Measurements from ENCODE around the gene HS3ST6. TPM values are rescaled to one million over a fixed set of nuclear protein-coding genes. Genes with fewer than 3 reads are reported as not detected.

The HS3ST6 gene
- total RNA-seq, 3 donors from 2014 or later (not counting 1 experiment from before 2014, with no cell fraction given): not detected

DNA sequence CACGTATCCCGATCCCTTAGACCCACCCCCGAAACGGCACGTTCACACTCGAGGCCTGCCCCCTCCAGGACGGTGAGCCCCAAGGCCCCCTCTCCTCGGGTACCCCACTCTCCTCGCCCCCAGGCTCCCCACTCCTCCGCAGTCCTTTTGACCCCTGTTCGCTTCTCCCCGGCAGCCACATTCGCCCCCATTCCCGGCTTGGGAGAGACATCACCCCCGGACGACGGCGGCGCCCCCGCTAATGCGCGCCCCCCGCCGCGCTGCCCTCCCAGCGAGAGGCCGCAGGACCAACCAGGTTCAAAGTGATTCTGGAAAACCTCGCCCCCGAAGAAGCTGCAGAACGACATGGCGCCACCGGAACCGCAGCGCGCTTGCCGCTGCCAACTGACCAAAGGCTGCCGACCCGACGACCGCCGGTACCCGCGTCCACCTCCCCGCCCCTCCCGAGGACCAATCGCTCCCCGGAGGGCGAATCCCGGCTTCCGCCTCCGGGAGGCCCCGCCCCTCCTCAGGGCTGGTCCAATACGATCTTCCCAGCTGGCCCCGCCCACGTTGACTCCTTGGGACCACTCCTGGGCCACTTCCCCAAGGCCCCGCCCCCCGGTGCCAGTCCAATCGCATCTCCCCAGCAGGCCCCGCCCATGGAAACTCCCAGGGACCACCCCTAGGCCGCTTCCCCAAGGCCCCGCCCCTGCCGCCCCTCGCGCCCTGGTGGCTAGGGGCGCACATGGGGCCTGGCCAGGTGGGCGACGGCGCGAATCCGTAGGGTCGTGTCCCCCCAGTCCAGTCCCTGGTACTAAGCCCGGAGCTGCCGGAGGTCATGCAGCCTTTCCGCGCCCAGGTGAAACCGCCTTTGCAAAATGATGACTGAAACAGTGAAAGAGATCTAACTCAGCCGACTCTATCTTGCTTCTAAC is 24.9 kb upstream of the HS3ST6 start, which contains the start of gene MSRB1:
Gene MSRB1, minus strand, starts transcription at position 390 of the 917 bp plus-strand sequence. Its CDS starts 43 bp downstream, at position 347.
- peak within 1 kb of the TSS; percentile 90 for H3K4me3 Mint-ChIP-seq
- Histone ChIP-seq H3K4me3 (ENCODE audit: low read length) (peak within 1 kb of the TSS; percentile 74), H3K27ac (ENCODE audit: low read length) (peak within 1 kb of the TSS; percentile 55), H3K9me3 (ENCODE audit: control insufficient read depth, insufficient read depth, low read length) (no peaks in the 10 kb centered on the region), H3K36me3 (ENCODE audit: control insufficient read depth, insufficient read depth, low read length) (peaks cover 14% of the 10 kb centered on the region), H3K4me1 (ENCODE audit: control insufficient read depth, insufficient read depth, low read length) (peaks cover 27% of the 10 kb centered on the region), H3K27me3 (ENCODE audit: control insufficient read depth, insufficient read depth, low read length) (no peaks in the 10 kb centered on the region)
- H3K9me3 Mint-ChIP-seq: no peaks in the 10 kb centered on the region
- no peaks in the 10 kb centered on the region for H3K27me3 Mint-ChIP-seq (ENCODE audit: low read depth in 2 of 2)
- 1% methylated on average over 74 of the region's 77 CpGs for WGBS (ENCODE audit: insufficient coverage)
- H3K4me1 Mint-ChIP-seq: peaks cover 6 to 24% of the 10 kb centered on the region in 2 donors
- ATAC-seq: peak; percentile 98 to 99 (median 98)
- no peaks in the 10 kb centered on the region for H3K36me3 Mint-ChIP-seq
- H3K27ac Mint-ChIP-seq: peak within 1 kb of the TSS; percentile 74 to 91
- intact Hi-C loops (cut with micrococcal nuclease): no loop called here
- TF ChIP-seq, protein P1, sequence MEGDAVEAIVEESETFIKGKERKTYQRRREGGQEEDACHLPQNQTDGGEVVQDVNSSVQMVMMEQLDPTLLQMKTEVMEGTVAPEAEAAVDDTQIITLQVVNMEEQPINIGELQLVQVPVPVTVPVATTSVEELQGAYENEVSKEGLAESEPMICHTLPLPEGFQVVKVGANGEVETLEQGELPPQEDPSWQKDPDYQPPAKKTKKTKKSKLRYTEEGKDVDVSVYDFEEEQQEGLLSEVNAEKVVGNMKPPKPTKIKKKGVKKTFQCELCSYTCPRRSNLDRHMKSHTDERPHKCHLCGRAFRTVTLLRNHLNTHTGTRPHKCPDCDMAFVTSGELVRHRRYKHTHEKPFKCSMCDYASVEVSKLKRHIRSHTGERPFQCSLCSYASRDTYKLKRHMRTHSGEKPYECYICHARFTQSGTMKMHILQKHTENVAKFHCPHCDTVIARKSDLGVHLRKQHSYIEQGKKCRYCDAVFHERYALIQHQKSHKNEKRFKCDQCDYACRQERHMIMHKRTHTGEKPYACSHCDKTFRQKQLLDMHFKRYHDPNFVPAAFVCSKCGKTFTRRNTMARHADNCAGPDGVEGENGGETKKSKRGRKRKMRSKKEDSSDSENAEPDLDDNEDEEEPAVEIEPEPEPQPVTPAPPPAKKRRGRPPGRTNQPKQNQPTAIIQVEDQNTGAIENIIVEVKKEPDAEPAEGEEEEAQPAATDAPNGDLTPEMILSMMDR (IDR thresholded peaks at IDR 0.05): no peak
- peak; percentile 98 to 100 for DNase-seq

DNA sequence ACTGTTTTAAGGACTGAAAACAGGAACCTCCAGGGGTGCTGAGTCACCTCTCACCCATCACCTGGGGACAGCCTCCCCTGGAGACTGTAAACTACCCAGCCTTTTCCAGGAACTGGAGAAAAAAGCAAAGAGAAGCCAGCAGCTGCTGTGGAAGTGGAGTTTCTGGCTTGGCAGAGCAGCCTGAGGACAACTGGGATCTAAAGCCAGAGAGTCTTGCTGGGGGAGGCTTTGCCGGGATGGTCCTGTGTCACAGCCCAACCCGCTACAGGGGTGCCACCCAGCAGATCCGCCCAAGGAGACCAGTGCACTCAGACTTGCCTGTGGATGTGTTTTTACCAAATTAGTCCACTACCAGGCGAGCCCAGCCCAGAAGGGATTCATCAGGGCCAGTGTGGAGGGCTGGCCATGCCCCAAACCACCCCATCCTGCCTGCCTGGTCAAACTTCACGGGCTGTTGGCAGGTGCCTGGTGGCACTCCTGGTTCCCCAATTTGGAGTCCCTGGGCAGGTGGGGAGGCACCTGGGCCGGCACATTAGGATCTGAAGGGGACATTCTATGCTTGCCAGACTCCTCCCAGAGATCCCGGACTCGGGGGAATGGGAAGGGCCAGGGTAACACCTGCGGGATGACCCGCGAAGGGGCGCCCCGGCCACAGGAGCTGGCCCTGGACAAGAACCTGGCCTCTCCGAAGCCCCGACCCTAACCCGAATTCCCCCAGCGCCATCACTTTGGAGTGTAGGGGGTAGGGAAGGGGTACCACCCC is 24.0 kb upstream of the HS3ST6 start:
- peak overlapping the region; percentile 74 for H3K4me3 ChIP-seq (ENCODE audit: low read length)
- H3K36me3 Mint-ChIP-seq: no peaks in the 10 kb centered on the region
- peak overlapping the region; percentile 90 for H3K4me3 Mint-ChIP-seq
- WGBS (ENCODE audit: insufficient coverage): 17% methylated on average over 12 of the region's 17 CpGs
- H3K9me3 Mint-ChIP-seq: no peaks in the 10 kb centered on the region
- H3K27me3 ChIP-seq (ENCODE audit: control insufficient read depth, insufficient read depth, low read length): no peaks in the 10 kb centered on the region
- H3K27ac Mint-ChIP-seq: peak overlapping the region; percentile 74 to 91
- TF ChIP-seq, protein P1 (IDR thresholded peaks at IDR 0.05): no peak
- no peaks in the 10 kb centered on the region for H3K9me3 ChIP-seq (ENCODE audit: control insufficient read depth, insufficient read depth, low read length)
- peaks cover 15% of the 10 kb centered on the region for H3K36me3 ChIP-seq (ENCODE audit: control insufficient read depth, insufficient read depth, low read length)
- peaks cover 32% of the 10 kb centered on the region for H3K4me1 ChIP-seq (ENCODE audit: control insufficient read depth, insufficient read depth, low read length)
- no peaks in the 10 kb centered on the region for H3K27me3 Mint-ChIP-seq (ENCODE audit: low read depth in 2 of 2)
- H3K27ac ChIP-seq (ENCODE audit: low read length): no peak overlapping the region
- intact Hi-C loops (cut with micrococcal nuclease): no loop called here
- DNase-seq (no peak), ATAC-seq (no peak)
- H3K4me1 Mint-ChIP-seq: peaks cover 6 to 24% of the 10 kb centered on the region in 2 donors

DNA sequence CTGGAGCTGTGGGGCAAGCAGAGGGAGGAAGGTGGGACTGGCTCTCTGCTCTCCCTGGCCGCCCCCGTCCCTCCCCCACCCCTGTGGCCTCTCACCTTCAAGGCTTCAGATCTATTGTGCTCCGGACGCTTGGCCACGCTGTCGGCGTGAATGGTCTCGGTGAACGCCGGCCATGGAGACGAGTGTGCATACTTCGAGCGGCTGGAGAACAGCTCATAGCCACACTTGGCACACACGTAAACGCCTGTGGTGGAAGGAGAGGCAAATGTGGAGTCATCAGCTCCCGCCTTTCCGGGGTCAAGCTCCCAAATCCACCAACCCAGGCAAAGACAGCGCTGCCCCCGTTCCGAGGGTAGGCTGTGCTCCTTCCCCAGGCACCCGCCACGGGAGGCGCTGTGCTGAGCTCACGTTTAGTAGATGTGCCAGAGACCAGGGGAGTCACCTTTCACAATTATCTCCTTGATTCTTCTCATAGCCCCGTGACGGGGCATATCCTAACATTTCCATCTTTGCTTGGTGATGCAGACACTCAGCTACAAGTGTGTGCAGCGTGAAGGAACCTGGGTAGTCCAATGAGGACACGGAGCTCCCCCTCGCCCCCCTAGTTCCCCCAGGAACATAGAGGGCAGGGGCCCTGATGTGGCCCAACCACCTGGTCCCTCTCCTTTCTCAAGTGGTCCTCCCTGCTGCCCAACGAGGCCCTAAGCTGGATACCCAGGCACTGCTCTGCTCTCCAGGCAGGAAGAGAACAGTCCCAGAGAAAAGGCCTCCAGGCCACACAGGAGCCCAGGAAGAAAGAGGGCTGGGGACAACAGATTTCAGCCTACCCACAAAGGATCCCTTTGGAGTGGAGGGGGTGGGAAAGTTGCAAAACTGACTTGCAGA is 23.2 kb upstream of the HS3ST6 start:
- H3K9me3 ChIP-seq (ENCODE audit: control insufficient read depth, insufficient read depth, low read length): no peaks in the 10 kb centered on the region
- Mint-ChIP-seq H3K4me3 (peak overlapping the region; percentile 90), H3K9me3 (no peaks in the 10 kb centered on the region), H3K27me3 (ENCODE audit: low read depth in 2 of 2) (no peaks in the 10 kb centered on the region), H3K27ac (no peak overlapping the region), H3K4me1 (peaks cover 6 to 24% of the 10 kb centered on the region in 2 donors), H3K36me3 (no peaks in the 10 kb centered on the region)
- H3K4me1 ChIP-seq (ENCODE audit: control insufficient read depth, insufficient read depth, low read length): peaks cover 32% of the 10 kb centered on the region
- WGBS (ENCODE audit: insufficient coverage): 94% methylated on average over 30 of the region's 30 CpGs
- intact Hi-C loops (cut with micrococcal nuclease): no loop called here
- TF ChIP-seq, protein P1 (IDR thresholded peaks at IDR 0.05): no peak
- ATAC-seq: no peak
- no peak overlapping the region for H3K27ac ChIP-seq (ENCODE audit: low read length)
- DNase-seq: no peak
- peaks cover 15% of the 10 kb centered on the region for H3K36me3 ChIP-seq (ENCODE audit: control insufficient read depth, insufficient read depth, low read length)
- H3K27me3 ChIP-seq (ENCODE audit: control insufficient read depth, insufficient read depth, low read length): no peaks in the 10 kb centered on the region
- H3K4me3 ChIP-seq (ENCODE audit: low read length): no peak overlapping the region

Data from natural killer cell (primary cell).